Transverse colon (tissue), 4 donors: Measurements from ENCODE around the gene SRP68. TPM values are rescaled to one million over a fixed set of nuclear protein-coding genes. Genes with fewer than 3 reads are reported as not detected.

Experiments used
- DNase-seq: peaks from one replicate; pipeline ENCODE4 v3.0.0-alpha.2; 2019
- H3K27ac ChIP-seq, 4 donors: fragments of 200-600 bp; sonication (generic); 2 replicates each; pipeline ENCODE4 v1.5.1; 2016 to 2018; ENCODE audit warnings: inconsistent platforms in 4 of 4
- H3K27me3 ChIP-seq: fragments of 200-600 bp; sonication (generic); 2 replicates; pipeline ENCODE4 v1.5.1; 2017; ENCODE audit warnings: inconsistent platforms
- H3K36me3 ChIP-seq, 4 donors: fragments of 200-600 bp; sonication (generic); 2 replicates each; pipeline ENCODE4 v1.5.1; 2017 to 2019; ENCODE audit warnings: inconsistent platforms in 4 of 4
- H3K4me1 ChIP-seq, 4 donors: fragments of 200-600 bp; sonication (generic); 2 replicates each; pipeline ENCODE4 v1.5.1; 2017 to 2020; ENCODE audit warnings: inconsistent platforms in 4 of 4
- H3K4me3 ChIP-seq, 4 donors: fragments of 200-600 bp; sonication (generic); 1 replicate in 1 of 4; 2 replicates in 3 of 4; pipeline versions ENCODE4 v1.5.1 to v1.6.1; 2017 to 2019; ENCODE audit warnings: inconsistent platforms in 4 of 4
- H3K9me3 ChIP-seq, 2 donors: fragments of 200-600 bp; sonication (generic); 2 replicates each; pipeline ENCODE4 v1.5.1; 2017 to 2019; ENCODE audit warnings: inconsistent platforms in 2 of 2
- CTCF ChIP-seq, 5 experiments: fragments of 200-600 bp in 3 of 5; fragments of 450-650 bp in 2 of 5; sonication (generic) in 3 of 5; IDR thresholded peaks; 1 replicate in 2 of 5; 2 replicates in 3 of 5; pipeline ENCODE4 v1.5.1; 2016 to 2017; ENCODE audit warnings: antibody characterized with exemption in 5 of 5, inconsistent platforms in 3 of 5, mild to moderate bottlenecking in 2 of 5, moderate library complexity in 1 of 5
- EP300 ChIP-seq: sonication (generic); formaldehyde crosslinking; IDR thresholded peaks from one replicate; pipeline ENCODE4 v1.6.1; 2017; ENCODE audit warnings: antibody characterized with exemption, low read depth
- POLR2A ChIP-seq: fragments of 450-650 bp; IDR thresholded peaks from one replicate; pipeline ENCODE4 v1.6.1; 2016; ENCODE audit warnings: antibody characterized with exemption, mild to moderate bottlenecking, moderate library complexity
- POLR2AphosphoS5 ChIP-seq, 3 donors: sonication (generic); formaldehyde crosslinking; IDR thresholded peaks; one replicate each; pipeline ENCODE4 v1.6.1; 2016; ENCODE audit warnings: antibody characterized with exemption in 3 of 3
- WGBS, 2 donors: methylation state at CpG; one replicate each; pipeline ENCODE4 v1.1.5; 2018; ENCODE audit warnings: low coverage in 1 of 2; 5-methylcytosine and 5-hydroxymethylcytosine counted together
- in situ Hi-C, 4 donors: fragments of 200-750 bp; cut with MboI; loops; one replicate each; pipeline versions ENCODE4 v1.15.0 to v1.15.1; 2017; ENCODE audit warnings: low sequenced_read_pairs in 3 of 4, low pct_ligation_motif_present in 1 of 4, low pct_unique_long_range_greater_than_20kb in 1 of 4
- intact Hi-C: fragments of 100-400 bp; cut with DNase I; formaldehyde crosslinking; loops from one replicate; pipeline ENCODE4 v1.15.1; 2023; ENCODE audit warnings: low total_unique reads
- total RNA-seq, 4 donors: library from RNA; depleted of rRNA; stranded (reverse); fragments of >200 nt; gene quantifications; one replicate each; pipeline ENCODE4 v1.1.0, GENCODE V29; 2016

SRP68 gene
- total RNA-seq, 4 donors from 2014 or later, result 11.6 to 44.8 (median 30.4) TPM

GRCh38 chr17:76077584-76078110 is 5.3 kb upstream of the SRP68 start:
- intact Hi-C loops (loop anchor here (10.0 kb wide), 1 partner anchor 63 kb away; no protein-coding TSS in a partner anchor), in situ Hi-C loops (no loop called here)
- no peak overlapping the region for H3K27ac ChIP-seq
- no peaks in the 10 kb centered on the region for H3K9me3 ChIP-seq
- no peak for DNase-seq
- H3K4me3 ChIP-seq, result no peak overlapping the region
- peaks cover 73% of the 10 kb centered on the region for H3K27me3 ChIP-seq
- 23 to 24% methylated on average over 6 to 12 of the region's 12 CpGs for WGBS, 2 donors
- H3K4me1 ChIP-seq, result peaks cover 18 to 38% (median 33%) of the 10 kb centered on the region in 4 donors
- TF ChIP-seq POLR2AphosphoS5 (IDR thresholded peaks at IDR 0.05) (no peak), POLR2A (no peak), CTCF (IDR thresholded peaks at IDR 0.05) (no peak), EP300 (no peak)
- H3K36me3 ChIP-seq, result no peaks in the 10 kb centered on the region

DNA sequence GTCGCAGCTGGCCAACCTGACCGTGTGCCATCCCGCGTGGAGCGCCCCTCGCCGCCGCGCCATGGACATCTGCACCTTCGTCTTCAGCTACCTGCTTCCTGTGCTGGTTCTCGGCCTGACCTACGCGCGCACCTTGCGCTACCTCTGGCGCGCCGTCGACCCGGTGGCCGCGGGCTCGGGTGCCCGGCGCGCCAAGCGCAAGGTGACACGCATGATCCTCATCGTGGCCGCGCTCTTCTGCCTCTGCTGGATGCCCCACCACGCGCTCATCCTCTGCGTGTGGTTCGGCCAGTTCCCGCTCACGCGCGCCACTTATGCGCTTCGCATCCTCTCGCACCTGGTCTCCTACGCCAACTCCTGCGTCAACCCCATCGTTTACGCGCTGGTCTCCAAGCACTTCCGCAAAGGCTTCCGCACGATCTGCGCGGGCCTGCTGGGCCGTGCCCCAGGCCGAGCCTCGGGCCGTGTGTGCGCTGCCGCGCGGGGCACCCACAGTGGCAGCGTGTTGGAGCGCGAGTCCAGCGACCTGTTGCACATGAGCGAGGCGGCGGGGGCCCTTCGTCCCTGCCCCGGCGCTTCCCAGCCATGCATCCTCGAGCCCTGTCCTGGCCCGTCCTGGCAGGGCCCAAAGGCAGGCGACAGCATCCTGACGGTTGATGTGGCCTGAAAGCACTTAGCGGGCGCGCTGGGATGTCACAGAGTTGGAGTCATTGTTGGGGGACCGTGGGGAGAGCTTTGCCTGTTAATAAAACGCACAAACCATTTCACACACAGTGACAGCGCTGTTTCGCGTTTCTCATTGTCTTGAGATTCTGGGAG is 4.7 kb upstream of the SRP68 start:
- Histone ChIP-seq H3K9me3 (no peaks in the 10 kb centered on the region), H3K27me3 (peaks cover 73% of the 10 kb centered on the region), H3K36me3 (no peaks in the 10 kb centered on the region), H3K4me3 (peak overlapping the region in 1 of 4 donors; percentile 6), H3K27ac (no peak overlapping the region), H3K4me1 (peaks cover 18 to 38% (median 33%) of the 10 kb centered on the region in 4 donors)
- TF ChIP-seq EP300, result no peak
- WGBS, 2 donors, result 0 to 9% methylated on average over 1 to 79 of the region's 82 CpGs
- in situ Hi-C loops, result no loop called here
- DNase-seq, result no peak
- intact Hi-C loops, result loop anchor here (10.0 kb wide), 1 partner anchor 62 kb away; no protein-coding TSS in a partner anchor

DNA sequence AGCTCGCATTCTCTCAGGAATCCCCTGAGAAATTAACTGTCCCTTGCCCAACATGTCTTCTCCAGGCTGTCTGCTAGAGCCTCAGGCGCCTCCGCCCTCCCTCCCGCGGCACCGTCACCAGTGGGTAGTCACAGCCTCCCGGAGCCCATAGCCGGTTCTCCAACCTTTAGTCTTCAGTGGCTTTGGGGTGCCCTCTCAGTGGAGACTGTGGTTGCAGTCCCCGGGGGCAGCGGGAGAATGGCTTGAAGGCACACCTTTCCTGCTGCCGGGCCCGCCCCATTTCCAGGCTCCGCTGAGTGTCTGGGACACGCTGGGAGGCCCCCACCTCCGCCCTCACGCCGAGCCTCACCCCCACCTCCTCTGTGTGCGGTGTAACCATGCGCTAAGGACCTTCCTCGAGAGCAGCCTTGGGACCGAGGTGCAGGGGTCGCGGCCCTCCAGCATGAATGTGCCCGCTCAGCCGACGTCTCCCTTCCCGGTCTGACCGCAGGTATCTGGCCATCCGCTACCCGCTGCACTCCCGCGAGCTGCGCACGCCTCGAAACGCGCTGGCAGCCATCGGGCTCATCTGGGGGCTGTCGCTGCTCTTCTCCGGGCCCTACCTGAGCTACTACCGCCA is 3.9 kb upstream of the SRP68 start:
- peak overlapping the region in 2 of 4 donors; percentile 6 to 13 for H3K4me3 ChIP-seq
- TF ChIP-seq CTCF (IDR thresholded peaks at IDR 0.05) (no peak), EP300 (no peak), POLR2A (no peak), POLR2AphosphoS5 (IDR thresholded peaks at IDR 0.05) (no peak)
- DNase-seq, result no peak
- intact Hi-C loops, result loop anchor here (10.0 kb wide), 1 partner anchor 61 kb away; no protein-coding TSS in a partner anchor
- H3K4me1 ChIP-seq, result peaks cover 22 to 42% (median 37%) of the 10 kb centered on the region in 4 donors
- H3K9me3 ChIP-seq, result no peaks in the 10 kb centered on the region
- WGBS, 2 donors, result 9% methylated on average over 41 of the region's 41 CpGs; no CpG with 5 or more reads in 1 of the 2 donors
- H3K36me3 ChIP-seq, result no peaks in the 10 kb centered on the region
- peaks cover 73% of the 10 kb centered on the region for H3K27me3 ChIP-seq
- H3K27ac ChIP-seq, result no peak overlapping the region
- in situ Hi-C loops, result no loop called here

- intact Hi-C loops, result loop anchor here (10.0 kb wide), 1 partner anchor 61 kb away; no protein-coding TSS in a partner anchor
- H3K9me3 ChIP-seq, result no peaks in the 10 kb centered on the region
- DNase-seq, result no peak
- H3K4me1 ChIP-seq, result peaks cover 29 to 49% (median 42%) of the 10 kb centered on the region in 4 donors
- TF ChIP-seq CTCF (IDR thresholded peaks at IDR 0.05) (peak in 3 of 5 experiments; percentile 12 to 18 (median 14)), POLR2A (no peak), POLR2AphosphoS5 (IDR thresholded peaks at IDR 0.05) (no peak), EP300 (no peak)
- in situ Hi-C loops, result no loop called here
- H3K27me3 ChIP-seq, result peaks cover 72% of the 10 kb centered on the region
- H3K36me3 ChIP-seq, result no peaks in the 10 kb centered on the region
- 0 to 8% methylated on average over 3 to 48 of the region's 48 CpGs for WGBS, 2 donors
- H3K4me3 ChIP-seq, result peak overlapping the region in 2 of 4 donors; percentile 13 to 27
- H3K27ac ChIP-seq, result peak overlapping the region in 1 of 4 donors; percentile 58
Observed at GRCh38 chr17:76075364-76076145, 3.2 kb upstream of the SRP68 start.
